OCI-LY3 (cell line): ENCODE data around the gene RPS19BP1.
A peak's percentile ranks its signal among the peaks of the same experiment; 100 is the strongest.

Source experiments
- H2AFZ ChIP-seq: fragments of 200-600, 300-600 bp; shearing (Covaris generic); 2 replicates; pipeline ENCODE4 v1.6.0; 2014; ENCODE audit warnings: antibody characterized with exemption, low read depth, low read length
- H3K27ac ChIP-seq: fragments of 200-600, 300-600 bp; sonication (generic); 2 replicates; pipeline ENCODE4 v1.5.1; 2014; ENCODE audit warnings: mild to moderate bottlenecking, low read length, moderate library complexity, mixed read lengths
- H3K27me3 ChIP-seq: fragments of 200-600, 300-600 bp; sonication (generic); 2 replicates; pipeline ENCODE4 v1.6.1; 2014; ENCODE audit warnings: low read depth, low read length, mixed read lengths
- H3K36me3 ChIP-seq: fragments of 200-600, 300-600 bp; sonication (generic); replicated peaks from 2 replicates; pipeline ENCODE3; 2014; ENCODE audit warnings: low read depth, low read length, mixed read lengths
- H3K4me1 ChIP-seq: fragments of 300-600, 200-600 bp; sonication (generic); 2 replicates; pipeline ENCODE4 v1.6.1; 2014; ENCODE audit warnings: low read length, mixed read lengths
- H3K4me2 ChIP-seq: fragments of 200-600, 300-600 bp; sonication (generic); 2 replicates; pipeline ENCODE4 v1.6.1; 2014; ENCODE audit warnings: low read length, mixed read lengths
- H3K4me3 ChIP-seq: fragments of 300-600, 200-600 bp; sonication (generic); 2 replicates; pipeline ENCODE4 v1.5.1; 2014; ENCODE audit warnings: antibody characterized with exemption, mild to moderate bottlenecking, low read length, moderate library complexity
- H3K79me2 ChIP-seq: fragments of 300-600, 200-600 bp; shearing (Covaris generic); 2 replicates; pipeline ENCODE4 v1.6.1; 2014; ENCODE audit warnings: mild to moderate bottlenecking, low read length, mixed read lengths
- H3K9ac ChIP-seq: fragments of 300-600, 200-600 bp; shearing (Covaris generic); 2 replicates; pipeline ENCODE4 v1.6.0; 2014; ENCODE audit warnings: mild to moderate bottlenecking, low read length, moderate library complexity
- H3K9me3 ChIP-seq: fragments of 200-600, 300-600 bp; shearing (Covaris generic); 2 replicates; pipeline ENCODE4 v1.6.1; 2014; ENCODE audit warnings: low read length, mixed read lengths; ENCODE audit not compliant: insufficient read depth
- H4K20me1 ChIP-seq: fragments of 200-600, 300-600 bp; sonication (generic); 2 replicates; pipeline ENCODE4 v1.6.1; 2016; ENCODE audit warnings: low read length, mixed read lengths; ENCODE audit not compliant: insufficient read depth
- CTCF ChIP-seq: fragments of 200-600, 300-600 bp; sonication (generic); IDR thresholded peaks from 2 replicates; pipeline ENCODE4 v1.5.1; 2014; ENCODE audit warnings: antibody characterized with exemption, low read length, low read depth
- EZH2phosphoT487 ChIP-seq: fragments of 200-600 bp; shearing (Covaris generic); IDR thresholded peaks from 2 replicates; pipeline ENCODE4 v1.6.1; 2018; ENCODE audit warnings: antibody characterized with exemption, mixed run types, low read depth

RPS19BP1 gene

GRCh38 chr22:39563571-39564428, 31.3 kb upstream of the RPS19BP1 start:
- peaks cover 6% of the 10 kb centered on the region; the same call in 1 of the 2 replicates for H3K9me3 ChIP-seq
- H3K79me2 ChIP-seq = no peaks in the 10 kb centered on the region
- no peak overlapping the region for H3K4me2 ChIP-seq
- no peaks in the 10 kb centered on the region for H4K20me1 ChIP-seq
- TF ChIP-seq EZH2phosphoT487 = no peak
- no peak for TF ChIP-seq CTCF
- no peaks in the 10 kb centered on the region for H3K27me3 ChIP-seq
- no peaks in the 10 kb centered on the region for H3K4me1 ChIP-seq
- H3K4me3 ChIP-seq = no peak overlapping the region
- no peak overlapping the region for H3K27ac ChIP-seq
- H3K9ac ChIP-seq = no peak overlapping the region
- no peaks in the 10 kb centered on the region for H3K36me3 ChIP-seq
- H2AFZ ChIP-seq = no peak overlapping the region

DNA sequence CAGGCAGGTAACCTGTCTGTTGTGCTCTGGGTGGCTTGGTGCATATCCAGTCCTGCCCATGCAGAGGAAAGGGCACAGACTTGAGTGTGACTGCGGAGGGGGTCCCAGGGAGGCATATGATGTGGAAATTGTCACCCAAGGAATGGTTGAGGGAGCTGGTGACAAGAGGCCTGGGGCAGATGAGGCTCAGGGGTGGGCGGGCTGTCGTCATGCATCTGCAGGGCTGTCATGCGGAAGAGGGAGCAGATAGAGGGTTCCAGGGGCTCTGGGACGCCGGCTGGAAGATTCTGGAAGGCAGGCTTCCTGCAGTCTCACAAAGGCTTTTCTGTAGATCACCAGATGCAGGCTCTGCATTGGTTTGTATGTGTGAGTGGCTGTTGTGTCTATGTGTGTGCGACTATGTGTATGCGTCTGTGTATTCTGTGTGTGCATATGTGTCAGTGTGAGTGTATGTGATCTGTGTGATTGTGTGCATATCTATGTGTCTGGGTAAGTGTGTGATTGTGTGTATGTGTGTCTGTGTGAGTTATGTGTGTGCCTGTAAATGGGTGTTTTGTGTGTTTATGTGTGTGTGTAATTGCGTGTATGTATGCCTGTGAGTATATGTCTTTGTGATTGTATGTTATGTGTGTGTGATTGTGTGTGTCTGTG, 30.4 kb upstream of the RPS19BP1 start:
- no peak overlapping the region for H3K4me2 ChIP-seq
- no peaks in the 10 kb centered on the region for H3K36me3 ChIP-seq
- H3K9ac ChIP-seq = no peak overlapping the region
- no peak overlapping the region for H3K27ac ChIP-seq
- no peak for TF ChIP-seq CTCF
- TF ChIP-seq EZH2phosphoT487 = no peak
- H3K4me1 ChIP-seq = no peaks in the 10 kb centered on the region
- H3K79me2 ChIP-seq = no peaks in the 10 kb centered on the region
- H3K9me3 ChIP-seq = peaks cover 6% of the 10 kb centered on the region; the same call in 1 of the 2 replicates
- H3K4me3 ChIP-seq = no peak overlapping the region
- H2AFZ ChIP-seq = no peak overlapping the region
- H4K20me1 ChIP-seq = no peaks in the 10 kb centered on the region
- no peaks in the 10 kb centered on the region for H3K27me3 ChIP-seq

GRCh38 chr22:39560127-39560526, 27.6 kb upstream of the RPS19BP1 start:
- no peak overlapping the region for H2AFZ ChIP-seq
- H4K20me1 ChIP-seq = no peaks in the 10 kb centered on the region
- no peaks in the 10 kb centered on the region for H3K4me1 ChIP-seq
- H3K36me3 ChIP-seq = no peaks in the 10 kb centered on the region
- peaks cover 6% of the 10 kb centered on the region; the same call in 1 of the 2 replicates for H3K9me3 ChIP-seq
- H3K79me2 ChIP-seq = no peaks in the 10 kb centered on the region
- H3K4me3 ChIP-seq = no peak overlapping the region
- peaks cover 9% of the 10 kb centered on the region; the same call in 1 of the 2 replicates for H3K27me3 ChIP-seq
- no peak overlapping the region for H3K27ac ChIP-seq
- no peak overlapping the region for H3K9ac ChIP-seq
- H3K4me2 ChIP-seq = no peak overlapping the region
- no peak for TF ChIP-seq CTCF
- TF ChIP-seq EZH2phosphoT487 = no peak

- no peaks in the 10 kb centered on the region for H4K20me1 ChIP-seq
- H3K9me3 ChIP-seq = peaks cover 6% of the 10 kb centered on the region; the same call in 1 of the 2 replicates
- no peak for TF ChIP-seq EZH2phosphoT487
- TF ChIP-seq CTCF = peak; percentile 82
- no peak overlapping the region for H3K4me3 ChIP-seq
- H2AFZ ChIP-seq = no peak overlapping the region
- H3K36me3 ChIP-seq = no peaks in the 10 kb centered on the region
- H3K27ac ChIP-seq = no peak overlapping the region
- H3K27me3 ChIP-seq = peaks cover 9% of the 10 kb centered on the region; the same call in 1 of the 2 replicates
- H3K9ac ChIP-seq = no peak overlapping the region
- no peak overlapping the region for H3K4me2 ChIP-seq
- H3K79me2 ChIP-seq = no peaks in the 10 kb centered on the region
- H3K4me1 ChIP-seq = no peaks in the 10 kb centered on the region
Observed at GRCh38 chr22:39559456-39560105, 27.0 kb upstream of the RPS19BP1 start.
